NCI-H345 treated with DMSO at 0.1 percent for 48 hours (cell line): ENCODE data around the gene PODXL.
A peak's percentile ranks its signal among the peaks of the same experiment; 100 is the strongest.
"Not testable (repeated sequence)": the region's sequence is repeated elsewhere in the genome, so short reads cannot be mapped to it uniquely, and the experiment has no call there.

Experiments
- DNase-seq: peaks from one replicate; lab custom pipeline; 2025; ENCODE audit not compliant: unreplicated experiment; lab: John Stamatoyannopoulos, UW

The PODXL gene

GRCh38 chr7:131511774-131512535, 44.5 kb downstream of the PODXL start:
- no peak for DNase-seq

- no peak for DNase-seq
These were observed 45.4 kb downstream of the PODXL start for GRCh38 chr7:131511071-131511470.

- DNase-seq, result no peak
These were observed 46.6 kb downstream of the PODXL start for GRCh38 chr7:131509781-131510180.

GRCh38 chr7:131508754-131509486, 47.5 kb downstream of the PODXL start:
- no peak for DNase-seq

GRCh38 chr7:131507592-131508331, 48.7 kb downstream of the PODXL start:
- peak; percentile 40 for DNase-seq

GRCh38 chr7:131506597-131506996, 49.8 kb downstream of the PODXL start:
- no peak for DNase-seq

DNA sequence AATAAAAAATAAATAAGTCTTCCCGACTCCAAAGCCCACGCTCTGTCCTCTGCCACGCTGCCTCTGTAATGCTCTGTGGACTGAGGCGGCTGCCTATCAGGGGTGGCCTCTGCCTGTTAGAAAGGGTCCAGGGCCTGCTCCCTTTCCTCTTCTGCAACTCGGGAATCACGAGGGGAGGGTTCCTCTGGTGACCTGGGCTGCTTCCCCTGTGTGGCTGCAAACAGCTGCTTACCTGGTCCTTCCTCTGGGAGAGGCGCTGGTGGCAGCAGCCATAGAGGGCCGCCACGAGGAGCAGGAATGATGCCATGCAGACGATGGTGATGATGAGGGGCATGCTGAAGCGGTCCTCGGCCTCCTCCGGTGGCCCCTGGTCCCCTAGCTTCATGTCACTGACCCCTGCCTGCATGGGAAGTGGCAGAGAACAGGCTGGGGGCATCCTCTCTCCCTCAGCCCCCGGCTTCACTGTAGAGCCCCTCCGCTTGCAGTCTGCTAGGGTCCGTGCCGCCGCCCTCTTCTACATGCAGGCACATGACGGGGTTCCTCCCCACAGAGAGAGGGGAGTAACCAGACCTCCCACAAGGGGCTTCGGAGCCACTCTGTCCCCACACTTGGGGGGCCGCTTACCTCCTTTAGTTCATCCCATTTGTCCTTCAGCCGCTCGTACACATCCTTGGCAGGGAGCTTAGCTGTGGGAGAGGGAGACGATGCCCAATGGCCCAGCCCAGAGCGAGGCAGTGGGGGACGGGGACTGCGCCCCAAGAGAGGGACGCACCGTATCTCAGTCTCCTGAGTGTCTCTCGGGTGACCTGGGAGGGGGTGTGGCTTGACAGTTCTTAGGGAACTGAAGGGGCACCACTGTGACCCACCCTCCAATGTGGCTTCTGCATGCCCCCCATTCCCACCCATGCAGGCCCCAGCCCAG, 50.5 kb downstream of the PODXL start:
- no peak for DNase-seq

DNA sequence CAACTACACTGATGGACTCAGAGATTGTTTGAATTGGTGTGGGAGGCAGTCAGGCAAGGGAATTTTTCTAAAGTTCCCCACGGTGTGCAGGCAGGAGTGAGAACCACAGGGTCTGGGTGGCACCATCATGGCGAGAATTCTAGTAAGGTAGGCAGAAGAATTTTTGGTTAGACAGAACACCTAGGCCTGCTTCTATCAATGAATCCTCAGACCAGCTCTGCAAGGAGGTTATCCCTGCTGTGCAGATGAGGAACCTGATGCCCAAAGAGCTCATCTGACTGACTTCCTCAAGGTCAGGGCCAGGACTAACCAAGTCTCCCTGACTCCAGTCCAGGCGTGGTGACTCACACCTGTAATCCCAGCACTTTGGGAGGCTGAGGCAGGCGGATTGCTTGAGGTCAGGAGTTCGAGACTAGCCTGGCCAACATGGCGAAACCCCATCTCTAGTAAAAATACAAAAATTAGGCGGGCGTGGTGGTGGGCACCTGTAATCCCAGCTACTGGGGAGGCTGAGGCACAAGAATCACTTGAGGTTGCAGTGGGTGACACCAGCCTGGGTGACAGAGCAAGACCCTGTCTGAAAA, 51.3 kb downstream of the PODXL start:
- not testable (repeated sequence) for DNase-seq

DNA sequence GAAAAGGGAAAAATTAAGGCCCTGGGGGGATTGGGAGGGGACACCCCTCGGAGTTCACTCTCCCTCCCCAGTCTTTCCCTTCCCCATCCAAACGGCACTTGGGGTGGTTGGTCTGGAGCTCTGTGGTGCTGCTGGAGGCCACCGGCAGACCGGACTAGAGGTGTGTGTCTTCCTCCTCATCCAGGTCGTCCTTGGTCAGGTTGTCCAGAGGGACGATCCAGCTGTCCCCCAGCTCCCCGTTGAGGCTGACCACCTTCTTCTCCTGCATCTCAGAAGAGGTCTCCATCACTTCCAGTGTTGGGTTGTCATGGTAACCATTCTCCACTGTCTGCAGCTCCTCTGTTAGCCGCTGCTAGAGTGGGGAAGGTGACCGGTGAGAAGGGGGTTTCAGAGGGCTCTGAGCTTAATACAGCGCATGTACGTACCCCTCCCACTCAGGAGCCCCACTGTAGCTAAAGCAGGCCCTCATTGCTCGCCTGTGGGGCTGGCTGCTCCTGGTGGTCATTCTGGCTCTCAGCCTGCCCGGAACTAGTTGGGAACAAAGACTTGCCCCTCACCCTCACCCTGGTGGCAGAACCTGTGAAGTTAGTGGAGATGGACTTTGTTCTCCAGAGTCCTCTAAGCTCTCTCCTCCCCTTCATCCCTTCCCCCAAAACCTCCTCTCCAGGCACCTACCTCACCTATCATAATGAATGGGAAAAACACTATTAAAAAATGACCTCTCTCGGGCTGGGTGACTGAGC, 52.1 kb downstream of the PODXL start:
- DNase-seq, result no peak

- no peak for DNase-seq
These were observed 52.8 kb downstream of the PODXL start for GRCh38 chr7:131503639-131504038.

DNA sequence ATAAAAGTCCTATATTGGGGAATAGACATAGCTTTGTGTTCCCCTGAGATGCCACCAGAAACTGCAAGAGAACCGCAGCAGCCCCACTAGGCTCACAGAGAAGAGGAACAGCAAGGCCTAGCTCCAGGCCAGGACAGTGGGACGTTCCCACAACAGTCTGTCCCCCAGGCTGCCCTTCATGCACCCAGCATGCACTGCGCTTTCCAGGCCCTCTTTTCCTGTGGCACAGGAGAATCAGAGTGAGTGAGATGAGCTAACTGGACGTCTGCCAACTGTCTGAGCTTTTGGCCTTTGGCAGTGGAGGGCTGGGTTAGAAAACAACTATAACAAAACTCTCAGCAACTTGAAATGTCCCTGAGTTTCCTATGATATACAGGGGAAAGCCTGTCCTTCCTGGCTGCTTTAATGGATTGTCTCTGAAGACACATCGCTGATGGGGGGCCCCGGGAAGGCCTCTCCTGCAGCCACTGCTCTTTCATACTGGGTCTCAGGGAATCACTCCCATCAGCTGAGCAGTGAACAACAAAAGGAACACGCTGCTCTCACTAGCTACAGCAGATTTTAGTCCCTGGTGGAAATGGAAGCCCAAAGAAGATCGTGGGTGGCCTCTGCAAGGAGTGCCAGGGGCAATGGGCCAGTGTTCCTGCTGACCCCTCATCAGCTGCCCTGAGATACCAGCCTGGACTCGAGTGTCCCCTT, 53.5 kb downstream of the PODXL start:
- DNase-seq, result peak; percentile 48

DNA sequence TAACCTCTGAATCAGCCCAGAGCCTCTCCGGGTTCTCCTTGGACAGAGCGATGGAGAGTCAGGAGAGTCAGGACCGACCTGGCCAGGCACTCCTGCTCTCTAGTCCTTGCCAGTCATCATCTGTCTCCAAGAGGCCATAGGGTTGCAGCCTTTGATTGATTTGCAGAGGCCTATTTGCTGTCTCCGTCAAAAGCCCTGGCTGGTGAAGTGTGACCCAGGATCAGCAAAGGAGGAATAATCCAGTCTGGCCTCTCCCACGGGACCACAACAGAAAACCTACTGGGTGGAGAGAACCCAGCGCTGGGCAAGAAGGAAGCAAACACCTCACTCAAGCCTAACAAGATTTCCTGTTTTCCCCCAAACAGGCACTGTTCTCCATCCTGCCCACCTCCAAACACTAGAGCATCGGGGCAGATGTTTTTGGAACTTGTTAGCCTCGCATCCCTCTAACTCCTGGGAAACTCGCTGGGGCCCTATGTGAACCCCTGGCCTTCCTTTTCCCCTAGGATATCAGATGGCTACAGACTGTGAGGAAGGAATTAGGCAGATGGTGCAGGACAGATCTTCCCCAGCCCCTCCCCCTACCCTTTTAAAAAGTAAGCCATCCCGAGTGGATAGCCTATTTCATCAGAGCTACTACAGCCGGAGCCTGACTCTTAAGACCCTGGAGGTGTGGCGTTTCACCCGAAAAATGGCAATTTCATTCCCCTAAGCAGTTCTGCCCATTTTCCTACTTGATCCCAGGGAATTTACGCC, 54.3 kb downstream of the PODXL start:
- DNase-seq, result no peak

- DNase-seq, result no peak
These were observed 55.0 kb downstream of the PODXL start for GRCh38 chr7:131501422-131501821.

GRCh38 chr7:131500357-131500756, 56.1 kb downstream of the PODXL start:
- no peak for DNase-seq

- no peak for DNase-seq
These were observed 56.6 kb downstream of the PODXL start for GRCh38 chr7:131499801-131500200.

DNA sequence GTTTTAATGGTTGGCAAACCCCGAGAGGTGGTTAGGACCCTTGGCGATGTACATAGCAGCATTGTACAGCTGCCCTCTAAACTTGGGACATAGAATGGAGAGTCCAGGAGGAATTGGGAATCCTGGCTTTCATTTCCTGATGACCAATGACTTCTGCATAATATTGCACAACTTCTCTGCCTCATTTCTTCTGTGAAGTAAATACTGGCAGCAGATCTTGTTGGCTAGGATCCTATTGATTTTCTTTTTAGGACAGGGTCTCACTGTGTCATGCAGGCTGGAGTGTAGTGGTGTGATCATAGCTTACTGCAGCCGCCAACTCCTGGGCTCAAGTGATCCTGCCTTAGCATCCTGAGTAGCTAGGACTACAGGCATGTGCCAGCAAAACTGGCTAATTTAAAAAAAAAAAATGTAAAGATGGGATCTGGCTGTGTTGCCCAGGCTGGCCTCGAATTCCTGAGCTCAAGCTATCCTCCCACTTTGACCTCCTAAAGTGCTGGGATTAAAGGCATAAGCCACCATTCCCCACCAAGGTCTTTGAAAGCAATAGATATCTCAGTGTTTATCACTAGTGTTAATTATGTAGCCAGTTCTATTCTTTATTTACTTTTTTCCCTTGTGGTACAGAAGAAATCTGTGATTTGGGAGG, 58.1 kb downstream of the PODXL start:
- no peak for DNase-seq

GRCh38 chr7:131497454-131497853, 59.0 kb downstream of the PODXL start:
- DNase-seq, result no peak
